Inflammatory macrophage (primary cell): ENCODE measurements around the gene AAK1.
"Not testable (repeated sequence)": the region's sequence is repeated elsewhere in the genome, so short reads cannot be mapped to it uniquely, and the experiment has no call there.

Experiments used
- DNase-seq, 2 donors: peaks; one replicate each; pipeline ENCODE4 v3.0.0-alpha.2; 2020 to 2022

Gene AAK1

DNA sequence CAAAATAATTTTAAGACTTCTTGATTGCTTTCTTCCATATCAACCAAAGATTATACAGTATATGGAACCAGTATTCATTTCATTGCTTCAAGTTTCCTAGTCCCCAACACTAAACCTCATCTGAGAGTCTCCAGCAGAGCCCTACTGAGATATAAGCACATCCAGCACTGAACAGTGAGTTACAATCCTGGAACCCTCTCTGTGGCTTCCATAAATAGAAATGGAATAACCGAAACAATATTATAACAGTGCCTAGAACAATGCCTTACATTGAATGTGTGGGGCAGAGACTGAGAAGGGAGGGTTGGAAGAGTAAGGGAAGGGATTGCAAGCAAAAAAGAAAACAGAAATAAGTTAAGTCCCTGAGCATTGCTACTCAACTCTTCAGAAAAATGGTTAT lies 18.9 kb downstream of the AAK1 start:
- DNase-seq = no peak

DNA sequence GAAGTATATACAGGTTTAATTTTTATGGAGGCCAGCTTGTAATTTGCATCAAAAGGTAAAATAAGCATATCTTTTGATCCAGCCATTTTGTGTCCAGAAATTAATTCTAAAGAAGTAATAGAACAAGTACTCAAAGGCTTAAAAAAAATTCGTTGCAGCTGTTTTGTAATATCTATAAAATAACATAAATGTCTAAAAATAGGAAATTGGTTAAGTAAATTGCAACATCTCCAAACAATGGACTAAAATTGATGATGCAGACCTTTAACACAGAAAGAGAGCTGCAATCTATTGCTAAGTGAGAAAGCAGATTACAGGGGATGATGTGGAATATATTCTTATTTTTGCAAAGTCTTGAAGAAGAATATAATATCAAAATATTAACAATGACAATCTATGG lies 19.4 kb downstream of the AAK1 start:
- DNase-seq = peak in 1 of 2 donors; percentile 82

DNA sequence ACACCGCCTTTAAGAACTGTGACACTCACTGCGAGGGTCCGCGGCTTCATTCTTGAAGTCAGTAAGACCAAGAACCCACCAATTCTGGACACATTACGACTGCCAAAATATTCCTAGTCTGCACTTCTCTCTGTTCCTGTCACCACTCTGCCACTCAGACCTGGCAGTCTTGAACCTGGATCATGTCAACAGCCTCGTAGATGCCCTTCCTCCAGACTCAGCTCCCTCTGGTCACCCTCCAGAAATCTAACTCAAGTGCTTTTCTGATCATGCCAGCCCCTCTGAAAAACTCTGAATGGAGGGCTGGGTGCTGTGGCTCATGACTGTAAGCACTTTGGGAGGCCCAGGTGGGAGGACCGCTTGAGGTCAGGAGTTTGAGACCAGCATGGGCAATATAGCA lies 20.3 kb downstream of the AAK1 start:
- DNase-seq = no peak

DNA sequence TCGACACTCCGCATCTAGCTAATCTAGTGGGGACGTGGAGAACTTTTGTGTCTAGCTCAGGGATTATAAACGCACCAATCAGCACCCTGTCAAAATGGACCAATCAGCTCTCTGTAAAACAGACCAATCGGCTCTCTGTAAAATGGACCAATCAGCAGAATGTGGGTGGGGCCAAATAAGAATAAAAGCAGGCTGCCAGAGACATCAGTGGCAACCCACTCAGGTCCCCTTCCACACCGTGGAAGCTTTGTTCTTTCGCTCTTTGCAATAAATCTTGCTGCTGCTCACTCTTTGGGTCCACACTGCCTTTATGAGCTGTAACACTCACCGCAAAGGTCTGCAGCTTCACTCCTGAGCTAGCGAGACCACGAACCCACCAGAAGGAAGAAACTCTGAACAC lies 20.7 kb downstream of the AAK1 start:
- DNase-seq = not testable (repeated sequence)

DNA sequence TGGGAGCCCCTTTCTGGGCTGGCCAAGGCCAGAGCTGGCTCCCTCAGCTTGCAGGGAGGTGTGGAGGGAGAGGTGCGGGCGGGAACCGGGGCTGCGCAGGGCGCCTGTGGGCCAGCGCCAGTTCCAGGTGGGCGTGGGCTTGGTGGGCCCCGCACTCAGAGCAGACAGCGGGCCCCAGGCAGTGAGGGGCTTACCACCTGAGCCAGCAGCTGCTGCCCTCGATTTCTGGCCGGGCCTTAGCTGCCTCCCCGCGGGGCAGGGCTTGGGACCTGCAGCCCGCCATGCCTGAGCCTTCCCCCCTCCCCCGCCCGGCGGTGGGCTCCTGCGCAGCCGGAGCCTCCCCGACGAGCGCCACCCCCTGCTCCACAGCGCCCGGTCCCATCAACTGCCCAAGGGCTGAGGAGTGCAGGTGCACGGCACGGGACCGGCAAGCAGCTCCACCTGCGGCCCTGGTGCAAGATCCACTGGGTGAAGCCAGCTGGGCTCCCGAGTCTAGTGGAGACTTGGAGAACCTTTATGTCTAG lies 21.5 kb downstream of the AAK1 start:
- not testable (repeated sequence) for DNase-seq

DNA sequence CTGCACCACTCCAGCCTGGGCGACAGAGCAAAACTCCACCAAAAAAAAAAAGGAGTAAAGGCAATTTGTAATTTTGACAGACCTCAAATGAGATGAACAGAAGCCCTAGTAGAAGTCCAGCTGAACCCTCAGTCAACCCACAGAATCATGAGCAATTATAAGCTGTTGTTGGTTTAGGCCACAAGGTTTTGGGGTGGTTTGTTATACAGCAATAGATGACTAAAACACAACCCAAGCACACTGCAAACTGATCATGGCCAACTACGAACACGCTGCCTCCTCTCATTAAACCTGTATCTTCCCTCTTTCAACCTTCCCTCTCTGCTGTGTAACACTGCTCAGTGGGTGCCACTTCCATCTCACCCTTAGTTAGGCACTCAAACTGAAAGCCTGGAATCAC lies 22.1 kb downstream of the AAK1 start:
- DNase-seq = no peak

DNA sequence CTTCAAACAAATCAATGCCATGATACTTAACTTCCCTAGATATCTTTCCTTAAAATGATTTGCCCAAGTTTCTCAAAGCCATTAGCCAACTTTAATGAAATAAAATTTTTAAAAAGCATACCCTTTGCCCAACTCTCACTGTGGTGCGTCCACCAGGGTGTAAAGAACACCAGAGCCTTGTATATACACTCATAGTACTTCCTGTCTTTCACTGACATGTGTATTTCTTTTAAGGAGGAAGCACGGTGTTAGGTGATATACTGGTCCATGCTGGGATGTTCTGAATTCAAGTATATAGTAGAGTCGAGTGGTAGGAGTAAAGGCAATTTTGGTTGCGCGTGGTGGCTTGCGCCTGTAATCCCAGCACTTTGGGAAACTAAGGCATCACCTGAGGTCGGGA lies 22.7 kb downstream of the AAK1 start:
- no peak for DNase-seq

DNA sequence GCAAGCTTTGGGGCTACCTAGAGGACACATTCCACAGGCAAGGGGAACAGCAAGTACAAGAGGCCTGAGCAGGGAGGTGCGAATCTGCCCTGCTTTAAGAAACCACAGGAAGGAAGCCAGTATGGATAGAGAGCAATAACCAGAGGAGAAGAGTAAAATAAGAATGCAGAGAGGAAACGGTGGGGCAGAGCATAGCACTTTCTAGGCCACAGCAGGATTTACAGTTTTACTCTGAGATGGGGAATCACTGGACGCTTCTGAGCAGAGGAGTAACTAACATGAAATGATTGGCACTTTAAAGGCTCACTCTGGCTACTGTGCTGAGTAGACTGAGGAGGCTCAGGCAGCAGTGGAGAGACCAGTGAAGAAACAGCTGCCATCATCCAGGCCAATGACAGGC lies 23.8 kb downstream of the AAK1 start:
- no peak for DNase-seq

DNA sequence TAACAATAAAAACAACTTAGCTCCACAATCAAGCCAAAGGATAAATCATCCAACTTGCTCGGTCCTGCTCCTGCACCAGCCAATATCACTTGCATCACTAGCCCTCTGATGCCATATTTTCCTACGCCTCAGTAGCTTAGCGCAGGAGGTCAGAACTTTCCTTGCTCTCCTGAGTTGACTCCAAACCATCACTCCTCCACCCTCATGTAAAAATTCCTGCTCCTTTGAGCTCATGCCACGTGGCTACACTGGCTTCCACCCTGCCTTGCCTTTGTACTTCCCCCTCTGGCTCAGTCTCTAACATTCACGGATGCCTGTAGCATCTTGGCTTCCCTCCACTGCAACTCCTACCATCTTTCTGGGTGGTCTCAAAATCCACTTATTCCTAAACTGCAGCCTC lies 25.2 kb downstream of the AAK1 start:
- DNase-seq = no peak

DNA sequence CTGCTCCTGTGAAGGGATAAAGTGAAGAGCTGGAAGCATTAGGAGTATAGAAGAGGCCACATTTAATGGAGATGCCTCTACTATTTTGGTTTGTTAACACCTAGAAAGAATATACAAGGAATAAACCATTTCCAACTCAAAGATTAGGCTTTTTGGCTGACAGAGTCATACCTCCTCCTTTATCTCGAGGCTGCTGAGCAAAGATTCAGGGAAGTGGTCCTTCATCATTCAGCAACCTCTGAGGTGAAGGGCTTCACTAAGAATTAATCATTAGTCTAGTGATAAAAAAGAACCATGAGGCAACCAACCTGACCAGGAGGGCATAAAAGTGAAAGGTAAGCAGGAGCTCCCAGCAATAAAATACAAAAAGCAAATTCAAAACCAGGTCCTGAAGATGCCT lies 25.8 kb downstream of the AAK1 start:
- DNase-seq = no peak

DNA sequence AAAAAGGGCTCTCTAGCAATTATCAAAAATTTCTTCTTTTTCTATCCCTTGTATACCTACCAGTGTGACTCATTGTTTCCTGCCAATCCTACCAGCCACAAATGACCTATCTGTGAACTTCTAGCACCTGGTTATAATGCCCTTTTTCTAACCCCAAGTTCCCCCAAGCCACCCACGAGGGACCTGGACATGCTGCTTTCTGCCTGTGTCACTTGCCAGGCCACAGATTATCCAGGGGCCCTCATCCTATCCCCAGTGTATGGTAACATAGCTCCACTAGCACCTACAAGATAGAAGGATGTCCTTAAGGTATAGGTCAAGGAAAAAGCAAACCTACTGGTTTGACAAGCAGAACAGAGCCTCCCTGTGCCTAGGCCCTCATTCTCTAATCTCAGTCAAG lies 26.8 kb downstream of the AAK1 start:
- DNase-seq = no peak

DNA sequence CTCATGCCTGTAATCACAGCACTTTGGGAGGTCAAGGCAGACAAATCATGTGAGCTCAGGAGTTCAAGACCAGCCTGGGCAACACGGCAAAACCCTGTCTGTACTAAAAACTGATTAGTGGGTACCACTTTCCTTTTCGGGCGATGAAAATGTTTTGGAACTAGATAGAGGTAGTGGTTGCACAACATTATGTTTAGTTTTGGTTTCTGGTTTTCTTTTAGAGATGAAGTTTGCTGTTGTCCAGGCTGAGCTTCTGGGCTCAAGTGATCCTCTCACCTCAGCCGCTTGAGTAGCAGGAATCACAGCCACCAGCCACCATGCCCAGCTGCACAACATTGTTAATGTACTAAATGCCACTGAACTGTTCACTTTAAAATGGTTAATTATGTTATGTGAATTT lies 27.6 kb downstream of the AAK1 start:
- DNase-seq = no peak

DNA sequence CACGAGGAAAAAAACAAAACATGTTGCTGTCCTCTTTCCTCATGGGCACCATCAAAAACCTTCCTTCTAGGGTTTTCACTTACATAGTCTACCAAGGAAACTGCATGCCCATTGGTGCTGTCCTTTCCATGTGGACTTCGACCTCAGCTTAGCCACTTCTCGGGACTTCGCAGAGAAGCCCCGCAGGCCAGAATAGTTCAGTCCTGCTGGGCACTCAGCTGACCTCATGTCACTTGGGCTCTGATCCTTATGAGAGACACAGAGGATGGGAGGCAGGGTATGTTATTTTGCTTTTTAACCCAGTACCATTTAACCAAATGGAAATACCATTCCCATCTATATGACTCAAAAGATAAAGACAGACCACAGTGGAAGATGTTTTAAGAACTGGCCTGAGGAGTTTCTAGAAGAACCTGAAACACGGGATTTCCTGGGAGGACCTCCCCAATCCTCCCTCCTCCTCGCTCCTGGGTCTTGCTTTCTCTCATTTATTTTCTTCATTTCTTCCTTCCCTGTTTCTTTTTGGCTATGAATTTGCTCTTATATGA lies 28.4 kb downstream of the AAK1 start:
- no peak for DNase-seq

DNA sequence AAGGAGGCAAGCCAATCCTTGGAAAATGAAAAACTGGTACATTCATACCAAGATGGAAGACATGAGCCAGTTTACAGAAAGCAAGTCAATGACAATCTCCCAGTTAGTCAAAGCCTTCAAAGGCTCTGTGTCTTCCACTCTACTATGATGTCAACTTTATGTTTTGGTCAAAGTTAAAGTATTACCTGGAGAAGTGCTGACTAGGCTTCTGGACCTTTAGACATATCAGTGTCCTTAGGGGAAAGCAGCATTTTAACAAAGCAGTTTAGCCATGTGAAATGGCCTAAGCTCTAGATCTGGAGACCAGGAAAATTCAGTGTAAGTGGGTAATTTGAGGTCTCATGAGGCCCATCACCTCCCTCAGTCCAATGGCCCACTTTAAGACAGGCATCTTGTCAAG lies 30.8 kb downstream of the AAK1 start:
- DNase-seq = no peak

DNA sequence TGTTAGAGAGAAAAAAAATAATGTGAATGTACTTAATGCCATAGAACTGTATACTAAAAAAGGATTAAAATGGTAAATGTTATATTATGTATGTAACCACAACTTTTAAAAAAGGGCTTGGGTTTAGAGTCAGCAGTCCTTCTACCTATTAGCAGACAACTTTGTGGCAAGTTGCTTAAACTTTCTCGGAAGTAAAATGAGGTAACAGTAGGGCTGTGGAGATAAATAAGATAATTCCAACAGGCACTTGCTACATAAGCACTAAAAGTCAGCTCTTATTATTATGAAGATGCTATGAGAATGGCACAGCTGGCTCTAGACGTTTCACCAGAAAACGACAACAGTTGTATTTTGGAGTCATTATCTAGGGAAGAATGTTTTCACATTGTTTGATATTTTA lies 31.3 kb downstream of the AAK1 start:
- no peak for DNase-seq

DNA sequence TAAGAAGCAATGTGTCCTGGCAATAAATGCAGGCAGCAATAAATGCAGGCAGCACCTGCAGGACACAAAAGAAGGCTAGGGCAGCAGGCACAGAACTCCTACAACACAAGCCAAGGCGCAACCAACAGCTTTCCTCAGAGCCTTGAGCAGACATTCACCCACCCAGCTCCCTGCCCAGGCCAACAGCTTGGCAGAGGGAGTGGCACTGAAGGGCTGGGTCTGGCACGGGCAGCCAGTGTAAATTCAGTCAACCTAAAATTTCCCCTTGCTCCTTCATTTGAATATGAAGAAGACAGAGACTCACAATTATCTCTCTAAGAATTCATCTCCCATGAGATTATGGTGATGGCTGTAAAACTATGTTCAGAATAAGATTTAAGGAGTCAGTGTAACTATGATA lies 35.4 kb downstream of the AAK1 start:
- DNase-seq = no peak

DNA sequence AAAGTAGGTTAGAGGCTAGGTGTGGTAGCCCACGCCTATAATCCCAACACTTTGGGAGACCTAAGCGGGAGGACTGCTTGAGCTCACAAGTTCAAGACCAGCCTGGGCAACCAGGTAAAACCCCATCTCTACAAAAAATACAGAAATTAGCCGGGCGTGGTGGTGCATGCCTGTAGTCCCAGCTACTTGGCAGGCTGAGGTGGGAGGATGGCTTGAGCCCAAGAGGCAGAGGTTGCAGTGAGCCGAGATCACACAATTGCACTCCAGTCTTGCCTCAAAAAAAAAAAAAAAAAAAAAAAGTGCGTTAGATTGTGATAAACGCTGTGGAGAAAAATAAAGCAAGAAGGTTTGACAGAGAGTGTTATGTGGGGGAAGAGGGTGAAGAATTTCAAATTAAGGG lies 36.8 kb downstream of the AAK1 start:
- not testable (repeated sequence) for DNase-seq

DNA sequence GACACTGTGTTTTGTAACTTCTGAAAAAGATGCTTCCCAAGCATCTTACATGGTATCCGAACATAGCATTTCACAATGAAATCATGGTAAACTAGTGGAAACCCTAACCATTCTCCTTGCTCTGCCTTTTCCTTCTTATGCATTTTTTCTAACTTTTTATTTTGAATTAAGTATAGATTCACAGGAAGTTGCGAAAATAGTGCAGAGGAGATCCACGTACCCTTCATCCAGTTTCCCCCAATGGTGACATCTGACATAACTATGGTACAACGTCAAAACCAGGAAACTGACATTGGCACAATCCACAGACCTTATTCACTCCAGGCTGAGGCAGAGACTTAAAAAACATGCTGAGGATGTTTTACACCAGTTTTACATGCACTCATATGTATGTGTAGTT lies 38.3 kb downstream of the AAK1 start:
- peak; percentile 41 to 50 for DNase-seq

DNA sequence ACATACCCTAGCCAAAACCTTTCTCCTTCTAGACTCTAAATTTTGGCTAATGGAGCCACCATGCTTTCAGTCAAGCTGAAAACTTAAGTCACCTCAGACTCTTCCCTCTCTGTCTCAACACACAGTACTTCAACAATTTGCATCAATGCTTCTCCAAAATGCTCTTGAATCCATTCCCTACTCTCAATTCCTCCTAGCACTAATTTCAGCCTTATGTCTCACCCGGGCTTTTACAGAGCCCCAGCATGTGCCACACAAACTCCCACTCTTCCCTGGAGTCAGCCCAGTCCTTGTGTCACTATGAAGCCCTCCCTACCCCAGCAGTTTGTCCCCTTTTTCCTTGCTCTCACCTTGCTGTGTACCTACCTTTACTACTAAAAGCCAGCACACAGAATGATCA lies 38.7 kb downstream of the AAK1 start:
- peak; percentile 69 to 70 for DNase-seq

DNA sequence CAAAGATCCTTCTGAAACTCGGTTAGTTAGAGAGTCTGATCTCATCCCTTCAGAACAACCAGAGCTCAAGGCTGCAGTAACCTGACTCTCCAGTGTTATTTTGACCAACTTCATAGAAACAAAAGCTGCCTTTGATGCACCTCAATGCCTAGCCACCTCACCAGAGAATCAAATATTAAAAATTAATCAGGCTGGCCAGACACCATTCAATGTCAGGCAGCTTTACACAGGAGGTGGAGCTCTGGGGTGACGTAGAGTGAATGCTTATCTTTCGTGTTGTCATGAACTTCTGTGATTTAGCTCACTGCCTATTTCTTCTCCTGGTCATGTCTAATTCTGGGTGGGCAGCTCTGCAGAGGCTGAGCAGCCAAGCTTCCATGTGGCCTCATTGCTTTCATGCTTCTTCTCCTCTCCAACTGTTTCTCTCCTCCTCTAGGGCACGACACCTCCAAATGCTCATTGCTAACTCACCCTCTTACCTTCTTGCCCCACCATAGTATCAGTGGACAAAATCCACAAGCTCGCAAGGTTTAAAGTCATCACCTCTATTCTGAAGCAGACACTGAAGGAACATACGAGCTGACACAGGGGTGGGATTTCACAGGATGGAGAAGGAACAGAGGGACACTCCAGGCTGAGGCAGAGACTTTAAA lies 39.4 kb downstream of the AAK1 start:
- no peak for DNase-seq

DNA sequence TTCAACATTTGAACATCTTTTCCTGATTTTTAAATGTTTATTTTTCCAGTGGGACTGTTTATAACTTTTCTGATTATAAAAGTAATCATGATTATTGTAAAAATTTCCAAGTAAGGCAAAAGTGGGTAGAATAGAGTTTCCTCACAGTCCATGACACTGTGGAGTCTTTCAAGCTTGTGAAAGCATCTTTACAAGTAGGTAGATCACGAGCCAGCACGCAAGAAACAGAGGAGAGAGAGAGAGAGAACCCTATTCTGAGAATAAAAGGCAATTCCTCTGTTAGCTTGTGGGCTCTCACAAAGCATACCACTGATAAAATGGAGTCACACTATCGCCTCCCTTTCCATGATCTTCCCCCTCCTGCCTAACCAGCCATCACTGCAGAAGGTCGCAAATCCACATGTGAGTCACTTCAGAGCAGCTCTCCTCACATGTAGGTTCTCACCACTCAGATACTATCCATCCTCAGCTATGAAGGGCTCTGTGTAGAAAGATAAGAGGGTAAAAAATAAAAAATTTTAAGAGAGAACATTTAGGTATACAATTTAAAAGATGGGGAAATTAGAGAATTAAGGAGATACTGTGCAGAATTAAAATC lies 40.3 kb downstream of the AAK1 start:
- no peak for DNase-seq

DNA sequence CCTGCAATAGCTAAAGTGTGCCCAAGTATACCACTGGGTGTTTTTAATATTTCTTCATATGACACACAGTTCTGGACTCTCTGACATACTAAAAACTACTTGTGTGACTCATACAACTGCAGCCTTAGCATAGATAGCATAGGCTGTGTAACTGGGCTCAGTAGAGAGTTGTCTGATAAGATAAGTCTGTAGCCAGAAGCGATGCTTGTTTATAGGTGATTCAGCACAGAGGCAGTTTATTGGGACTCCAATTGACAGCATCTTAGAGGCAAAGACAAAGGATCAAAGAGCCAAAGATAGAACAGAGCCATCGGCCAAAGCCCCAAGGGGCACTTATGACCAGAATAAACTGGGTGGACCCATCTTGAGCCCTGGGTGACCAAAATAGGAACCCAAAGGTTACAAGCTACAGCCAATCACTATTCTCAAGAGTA lies 42.3 kb downstream of the AAK1 start:
- DNase-seq = no peak

DNA sequence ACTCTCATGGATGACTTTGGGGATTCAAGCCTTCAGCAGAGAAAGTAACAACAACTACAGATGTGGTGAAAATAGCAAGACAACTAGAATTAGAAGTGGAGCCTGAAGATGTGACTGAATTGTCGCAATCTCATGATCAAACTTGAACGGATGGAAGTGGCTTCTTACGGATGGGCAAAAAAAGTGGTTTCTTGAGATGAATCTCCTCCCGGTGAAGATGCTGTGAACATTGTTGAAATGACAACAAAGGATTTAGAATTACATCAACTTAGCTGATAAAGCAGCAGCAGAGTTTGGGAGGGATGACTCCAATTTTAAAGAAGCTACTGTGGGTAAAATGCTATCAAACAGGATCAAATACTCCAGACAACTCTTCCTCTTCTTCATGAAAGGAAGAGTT lies 43.1 kb downstream of the AAK1 start:
- DNase-seq = no peak

DNA sequence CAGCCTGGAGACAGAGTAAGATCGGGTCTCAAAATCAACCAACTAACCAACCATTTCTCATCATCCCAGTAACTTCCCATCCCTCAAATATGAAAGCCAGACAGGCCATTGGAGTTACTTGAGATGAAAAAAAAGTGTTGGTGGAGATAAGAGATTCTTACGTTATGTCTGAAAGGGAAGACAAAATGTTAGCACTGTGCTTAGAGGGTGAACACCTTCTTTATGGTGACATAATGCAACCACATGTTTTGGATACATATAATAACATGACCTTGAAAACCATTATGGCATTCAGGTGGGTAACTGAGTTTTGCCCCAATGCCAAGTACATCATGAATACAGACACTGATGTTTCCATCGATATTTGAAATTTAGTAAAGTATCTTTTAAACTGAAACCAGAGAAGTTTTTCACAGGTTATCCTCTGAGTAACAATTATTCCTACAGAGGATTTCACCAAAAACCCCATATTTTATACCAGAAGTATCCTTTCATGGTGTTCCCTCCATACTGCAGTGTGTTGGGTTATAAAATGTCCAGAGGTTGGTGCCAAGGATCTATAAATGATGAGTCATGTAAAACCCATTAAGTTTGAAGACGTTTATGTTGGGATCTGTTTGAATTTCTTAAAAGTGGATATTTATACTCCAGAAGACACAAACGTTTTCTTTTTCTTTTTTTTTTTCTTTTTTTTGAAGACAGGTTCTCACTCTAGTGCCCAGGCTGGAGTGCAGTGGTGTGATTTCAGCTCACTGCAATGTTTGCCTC lies 45.5 kb downstream of the AAK1 start:
- DNase-seq = no peak
